Occipital lobe (tissue), 1 donor: ENCODE measurements around the gene ZNF654. TPM values are rescaled to one million over a fixed set of nuclear protein-coding genes. Genes with fewer than 3 reads are reported as not detected.

Experiments
- total RNA-seq: library from RNA; depleted of rRNA; stranded (reverse); fragments of >200 nt; gene quantifications from one replicate; pipeline ENCODE4 v1.2.3, GENCODE V29; 2014

ZNF654 gene
- total RNA-seq, 1 donor from 2014 or later, result 46.8 TPM

Other genes starting within 250 kb of the ZNF654 start
- 158 TPM for gene CGGBP1, start 250 bp upstream of the ZNF654 start, total RNA-seq
- 66.6 TPM for gene C3orf38, start 90.7 kb downstream of the ZNF654 start, total RNA-seq